Spleen (tissue), 11 donors: ENCODE measurements around the gene TMEM167B. TPM values are rescaled to one million over a fixed set of nuclear protein-coding genes. Genes with fewer than 3 reads are reported as not detected.
"Not testable (repeated sequence)": the region's sequence is repeated elsewhere in the genome, so short reads cannot be mapped to it uniquely, and the experiment has no call there.

Source experiments
- DNase-seq: peaks from one replicate; pipeline ENCODE4 v3.0.0-alpha.2; 2020
- H3K27ac ChIP-seq, 8 donors: fragments of 200-600 bp; sonication (generic) in 7 of 8; 1 replicate in 4 of 8; 2 replicates in 4 of 8; pipeline versions ENCODE4 v1.5.0 to v1.8.0; 2016 to 2021; ENCODE audit warnings: inconsistent platforms in 4 of 8, mild to moderate bottlenecking in 4 of 8, moderate library complexity in 1 of 8
- H3K27me3 ChIP-seq, 7 donors: fragments of 200-600 bp; sonication (generic) in 6 of 7; replicated peaks in 1 of 7; 1 replicate in 4 of 7; 2 replicates in 3 of 7; pipeline versions ENCODE4 v1.5.0 to v1.8.0; 2016 to 2021; ENCODE audit warnings: inconsistent platforms in 3 of 7, mild to moderate bottlenecking in 1 of 7
- H3K36me3 ChIP-seq, 6 donors: fragments of 200-600 bp; sonication (generic) in 5 of 6; 1 replicate in 4 of 6; 2 replicates in 2 of 6; pipeline versions ENCODE4 v1.5.0 to v1.8.0; 2016 to 2021; ENCODE audit warnings: inconsistent platforms in 2 of 6
- H3K4me1 ChIP-seq, 6 donors: fragments of 200-600 bp; sonication (generic) in 5 of 6; 1 replicate in 3 of 6; 2 replicates in 3 of 6; pipeline versions ENCODE4 v1.5.0 to v1.8.0; 2016 to 2021; ENCODE audit warnings: inconsistent platforms in 3 of 6
- H3K4me3 ChIP-seq, 8 donors: fragments of 200-600 bp; sonication (generic) in 7 of 8; 1 replicate in 4 of 8; 2 replicates in 4 of 8; pipeline versions ENCODE4 v1.5.0 to v1.8.0; 2016 to 2021; ENCODE audit warnings: inconsistent platforms in 4 of 8, mild to moderate bottlenecking in 4 of 8, moderate library complexity in 2 of 8
- H3K9me3 ChIP-seq, 8 donors: fragments of 200-600 bp; sonication (generic) in 7 of 8; 1 replicate in 4 of 8; 2 replicates in 4 of 8; pipeline versions ENCODE4 v1.5.0 to v1.8.0; 2016 to 2021; ENCODE audit warnings: inconsistent platforms in 4 of 8
- POLR2A ChIP-seq, 3 donors: fragments of 450-650 bp; IDR thresholded peaks; one replicate each; pipeline ENCODE4 v1.5.1; 2017; ENCODE audit warnings: antibody characterized with exemption in 3 of 3, mild to moderate bottlenecking in 1 of 3
- POLR2AphosphoS5 ChIP-seq, 3 donors: sonication (generic); formaldehyde crosslinking; IDR thresholded peaks; one replicate each; pipeline ENCODE4 v1.5.1; 2017; ENCODE audit warnings: antibody characterized with exemption in 3 of 3
- WGBS, 5 donors: extraction: QIAGEN DNeasy Blood & Tissue Kit in 3 of 5; methylation state at CpG; one replicate each; pipeline versions ENCODE4 v1.1.5 to v1.1.7; 2013 to 2018; 5-methylcytosine and 5-hydroxymethylcytosine counted together
- intact Hi-C: fragments of 100-400 bp; cut with DNase I; formaldehyde crosslinking; loops from one replicate; pipeline ENCODE4 v1.15.0; 2023; ENCODE audit warnings: low total_unique reads
- polyA plus RNA-seq, 3 donors: library from polyadenylated mRNA; stranded (reverse); fragments of 200-250 nt; gene quantifications; one replicate each; pipeline ENCODE4 v1.2.1, GENCODE V29; 2013
- total RNA-seq, 7 donors: library from RNA; depleted of rRNA in 3 of 7; stranded (reverse); fragments of >200 nt in 3 of 7; fragmentation: NEBNext Ultra II Directional in 4 of 7; extraction: Animal tissue kit (Norgen Biotek cat#: 25700) in 4 of 7; gene quantifications; one replicate each; pipeline versions ENCODE4 v1.1.0 to v1.2.1, GENCODE V29; 2016 to 2021
- TF ChIP-seq, protein P1 (sequence below), 11 experiments: fragments of 200-600 bp in 7 of 11; fragments of 450-650 bp in 4 of 11; sonication (generic) in 4 of 11; IDR thresholded peaks in 8 of 11; conservative IDR thresholded peaks in 3 of 11; 1 replicate in 7 of 11; 2 replicates in 4 of 11; pipeline versions ENCODE4 v1.4.0 to v1.8.0; 2016 to 2021; ENCODE audit warnings: antibody characterized with exemption in 11 of 11, inconsistent platforms in 4 of 11, mild to moderate bottlenecking in 1 of 11
- donor health status: healthy with polysubstance abuse.
- donor health status: DM: no; HTN: no; CAD: no; lungs with moderate emphysema.
- donor health status: DM: no; HTN: no; CAD: no.
- donor health status: Bipolar disorder and iron deficiency.
- donor health status: healthy.
- donor health status: DM: no; HTN: no; CAD: no.
- donor health status: DM: yes; HTN: yes; CAD: no.

The TMEM167B gene
- total and polyA plus RNA-seq, 10 donors = 19.1 to 48.2 (median 31.4) TPM

GRCh38 chr1:109050228-109050995, 40.2 kb upstream of the TMEM167B start:
- Histone ChIP-seq H3K36me3 (no peaks in the 10 kb centered on the region), H3K4me1 (no peaks in the 10 kb centered on the region), H3K27ac (no peak overlapping the region), H3K27me3 (no peaks in the 10 kb centered on the region), H3K4me3 (no peak overlapping the region), H3K9me3 (no peaks in the 10 kb centered on the region)
- no peak for DNase-seq
- intact Hi-C loops = no loop called here
- no peak for TF ChIP-seq POLR2AphosphoS5 (IDR thresholded peaks at IDR 0.05)
- no peak for TF ChIP-seq POLR2A (IDR thresholded peaks at IDR 0.05)
- TF ChIP-seq, protein P1, sequence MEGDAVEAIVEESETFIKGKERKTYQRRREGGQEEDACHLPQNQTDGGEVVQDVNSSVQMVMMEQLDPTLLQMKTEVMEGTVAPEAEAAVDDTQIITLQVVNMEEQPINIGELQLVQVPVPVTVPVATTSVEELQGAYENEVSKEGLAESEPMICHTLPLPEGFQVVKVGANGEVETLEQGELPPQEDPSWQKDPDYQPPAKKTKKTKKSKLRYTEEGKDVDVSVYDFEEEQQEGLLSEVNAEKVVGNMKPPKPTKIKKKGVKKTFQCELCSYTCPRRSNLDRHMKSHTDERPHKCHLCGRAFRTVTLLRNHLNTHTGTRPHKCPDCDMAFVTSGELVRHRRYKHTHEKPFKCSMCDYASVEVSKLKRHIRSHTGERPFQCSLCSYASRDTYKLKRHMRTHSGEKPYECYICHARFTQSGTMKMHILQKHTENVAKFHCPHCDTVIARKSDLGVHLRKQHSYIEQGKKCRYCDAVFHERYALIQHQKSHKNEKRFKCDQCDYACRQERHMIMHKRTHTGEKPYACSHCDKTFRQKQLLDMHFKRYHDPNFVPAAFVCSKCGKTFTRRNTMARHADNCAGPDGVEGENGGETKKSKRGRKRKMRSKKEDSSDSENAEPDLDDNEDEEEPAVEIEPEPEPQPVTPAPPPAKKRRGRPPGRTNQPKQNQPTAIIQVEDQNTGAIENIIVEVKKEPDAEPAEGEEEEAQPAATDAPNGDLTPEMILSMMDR (IDR thresholded peaks at IDR 0.05 in 8 of 11, conservative IDR thresholded peaks at IDR 0.05 in 3 of 11) = no peak
- 84 to 89% (median 88%) methylated on average over 7 of the region's 7 CpGs for WGBS, 5 donors

GRCh38 chr1:109052145-109052544, 38.4 kb upstream of the TMEM167B start:
- H3K9me3 ChIP-seq, DNase-seq, H3K4me1 ChIP-seq, H3K27ac ChIP-seq, intact Hi-C loops, H3K36me3 ChIP-seq, H3K27me3 ChIP-seq, H3K4me3 ChIP-seq: not testable (repeated sequence)
- 89 to 99% (median 96%) methylated on average over 3 of the region's 3 CpGs for WGBS, 5 donors

GRCh38 chr1:109056064-109056463, 34.5 kb upstream of the TMEM167B start:
- TF ChIP-seq, protein P1 (IDR thresholded peaks at IDR 0.05 in 8 of 11, conservative IDR thresholded peaks at IDR 0.05 in 3 of 11) = no peak
- TF ChIP-seq POLR2A (IDR thresholded peaks at IDR 0.05) (no peak), POLR2AphosphoS5 (IDR thresholded peaks at IDR 0.05) (no peak)
- Histone ChIP-seq H3K27ac (no peak overlapping the region), H3K4me1 (no peaks in the 10 kb centered on the region), H3K9me3 (no peaks in the 10 kb centered on the region), H3K27me3 (no peaks in the 10 kb centered on the region), H3K4me3 (no peak overlapping the region), H3K36me3 (no peaks in the 10 kb centered on the region)
- DNase-seq = no peak
- intact Hi-C loops = no loop called here
- WGBS, 5 donors = 88 to 93% (median 91%) methylated on average over 3 of the region's 3 CpGs

DNA sequence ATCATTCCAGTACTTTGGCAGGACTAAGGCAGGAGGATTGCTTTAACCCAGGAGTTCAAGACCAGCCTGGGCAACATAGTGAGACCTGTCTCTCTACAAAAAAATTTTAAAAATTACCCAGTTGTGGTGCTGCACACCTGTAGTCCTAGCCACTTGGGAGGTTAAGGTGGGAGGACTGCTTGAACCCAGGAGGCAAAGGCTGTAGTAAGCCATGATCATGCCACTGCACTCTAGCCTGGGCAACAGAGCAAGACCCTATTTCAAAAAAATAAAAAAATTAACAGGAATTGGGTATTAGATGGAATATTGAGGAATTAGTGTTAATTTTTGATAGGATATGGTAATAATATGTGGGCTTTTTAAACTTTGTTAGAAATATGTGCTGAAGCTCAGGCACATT, 31.5 kb upstream of the TMEM167B start:
- intact Hi-C loops = no loop called here
- no peaks in the 10 kb centered on the region for H3K9me3 ChIP-seq
- no peak overlapping the region for H3K27ac ChIP-seq
- no peaks in the 10 kb centered on the region for H3K27me3 ChIP-seq
- no peak overlapping the region for H3K4me3 ChIP-seq
- no peak for TF ChIP-seq POLR2A (IDR thresholded peaks at IDR 0.05)
- TF ChIP-seq, protein P1 (IDR thresholded peaks at IDR 0.05 in 8 of 11, conservative IDR thresholded peaks at IDR 0.05 in 3 of 11) = no peak
- no peak for TF ChIP-seq POLR2AphosphoS5 (IDR thresholded peaks at IDR 0.05)
- no peaks in the 10 kb centered on the region for H3K4me1 ChIP-seq
- peaks cover 0 to 21% (median 11%) of the 10 kb centered on the region in 6 donors for H3K36me3 ChIP-seq
- DNase-seq = no peak
